AG20443 (cell line): Measurements from ENCODE around the gene MACROD2.
"Not testable (repeated sequence)": the region's sequence is repeated elsewhere in the genome, so short reads cannot be mapped to it uniquely, and the experiment has no call there.

Experiments
- DNase-seq: peaks from one replicate; pipeline ENCODE4 v3.0.0; 2012; ENCODE audit warnings: low spot score, mixed read lengths

MACROD2 gene

DNA sequence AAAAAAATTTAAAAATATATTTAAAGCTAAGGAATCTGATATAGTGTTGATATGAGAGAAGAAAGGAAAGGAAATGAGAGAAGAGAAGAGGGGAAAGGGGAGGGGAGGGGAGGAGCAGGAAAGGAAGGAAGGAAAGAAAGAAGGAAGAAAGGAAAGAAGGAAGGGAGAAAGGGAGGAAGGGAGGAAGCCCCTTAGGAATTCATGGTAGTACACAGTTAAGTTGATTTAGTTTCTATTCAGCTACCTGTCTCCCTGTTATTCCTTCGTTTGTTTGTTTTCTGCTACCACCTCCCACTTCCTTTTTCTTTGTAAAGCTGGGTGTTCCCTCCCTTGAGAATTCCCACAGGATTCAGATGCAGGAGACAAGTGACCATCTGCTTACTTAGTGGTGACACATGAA, 1367.5 kb downstream of the MACROD2 start:
- no peak for DNase-seq

DNA sequence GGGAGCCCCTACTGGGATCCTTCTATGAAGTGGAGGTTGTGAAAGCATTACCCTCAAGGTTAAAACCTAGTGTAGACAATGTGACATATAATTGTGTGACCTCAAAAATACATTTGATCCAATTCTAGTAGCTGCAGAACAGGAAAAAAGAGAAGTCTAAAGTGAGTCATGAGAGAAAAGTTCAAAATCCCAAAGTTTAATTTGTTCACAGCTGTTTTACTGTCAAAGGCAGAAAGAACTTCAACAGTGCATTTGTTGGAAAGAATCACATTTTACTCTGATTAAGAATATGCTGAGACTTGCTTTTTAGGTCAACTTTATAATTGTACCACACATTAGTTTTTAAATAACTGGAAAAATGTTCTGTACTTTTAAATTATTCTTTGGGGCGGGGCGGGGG, 1369.5 kb downstream of the MACROD2 start:
- DNase-seq, result no peak

DNA sequence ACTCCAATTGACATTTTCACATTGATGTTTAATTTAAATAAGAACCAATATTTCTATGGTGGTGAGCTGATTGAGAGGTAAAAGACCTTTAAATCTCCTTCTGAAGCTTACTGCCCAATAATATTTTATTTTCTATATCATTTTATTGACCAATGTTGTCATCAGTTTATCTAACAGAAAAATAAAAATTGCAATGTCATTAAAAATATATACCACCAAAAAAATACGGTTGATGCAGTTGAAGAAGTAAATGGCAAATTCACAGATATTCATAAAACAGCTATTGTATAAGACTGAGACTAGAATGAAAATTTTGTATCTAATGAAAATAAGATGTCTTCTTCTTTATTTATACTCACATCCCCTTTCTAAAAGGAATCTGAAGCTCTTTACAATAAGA, 1375.1 kb downstream of the MACROD2 start:
- no peak for DNase-seq

DNA sequence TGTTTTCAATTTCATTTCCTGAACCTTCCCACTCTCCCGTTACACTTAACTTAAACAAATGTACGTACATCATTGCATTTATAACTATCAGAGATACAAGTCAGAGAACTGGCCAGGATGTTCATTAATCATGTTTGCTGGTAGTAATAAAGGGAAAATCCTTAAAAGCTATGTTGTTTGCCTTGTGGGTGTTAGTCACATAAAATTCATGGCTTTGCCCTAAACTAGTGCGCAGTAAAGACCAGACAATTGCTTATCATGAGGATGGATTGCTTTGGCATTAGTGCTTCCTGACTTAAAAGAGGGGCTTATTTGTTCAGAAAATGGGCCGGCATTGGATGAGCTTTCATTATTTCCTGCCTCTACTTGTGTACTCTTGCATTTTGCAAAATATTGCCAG, 1379.4 kb downstream of the MACROD2 start:
- no peak for DNase-seq

DNA sequence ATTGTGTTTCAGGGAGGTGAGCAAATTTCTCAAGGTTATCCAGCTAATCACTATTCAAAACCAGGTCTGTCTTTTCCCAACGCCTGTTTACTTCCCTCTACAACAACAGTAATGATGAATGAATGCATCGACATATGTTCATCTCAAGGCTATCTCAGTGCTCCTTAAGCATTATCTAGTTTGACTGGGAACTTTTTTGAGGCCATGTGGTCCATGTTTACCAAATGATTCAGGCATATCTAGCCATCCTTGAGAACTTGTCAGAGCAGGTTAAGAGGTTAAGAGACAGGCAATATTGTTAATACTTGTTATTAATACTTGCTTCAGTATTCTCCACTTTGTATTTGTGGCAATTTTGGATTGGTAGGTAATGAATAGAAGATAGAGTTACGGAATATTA, 1380.5 kb downstream of the MACROD2 start:
- DNase-seq, result no peak

DNA sequence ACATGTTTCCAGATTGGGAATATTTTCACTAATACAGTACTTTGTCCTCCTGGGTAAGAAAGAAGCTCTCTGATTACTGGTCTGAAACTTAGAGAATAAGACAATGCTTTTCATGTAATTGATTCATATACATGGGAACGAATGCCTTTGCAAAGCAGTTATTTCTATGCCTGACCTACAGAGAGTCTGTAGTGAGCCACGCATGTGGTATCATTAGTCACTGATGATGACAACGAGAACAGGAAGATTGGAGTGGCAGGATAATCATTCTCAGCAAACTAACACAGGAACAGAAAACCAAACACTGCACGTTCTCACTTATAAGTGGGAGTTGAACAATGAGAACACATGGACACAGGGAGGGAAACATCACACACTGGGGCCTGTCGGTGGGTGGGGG, 1382.3 kb downstream of the MACROD2 start:
- DNase-seq, result not testable (repeated sequence)

DNA sequence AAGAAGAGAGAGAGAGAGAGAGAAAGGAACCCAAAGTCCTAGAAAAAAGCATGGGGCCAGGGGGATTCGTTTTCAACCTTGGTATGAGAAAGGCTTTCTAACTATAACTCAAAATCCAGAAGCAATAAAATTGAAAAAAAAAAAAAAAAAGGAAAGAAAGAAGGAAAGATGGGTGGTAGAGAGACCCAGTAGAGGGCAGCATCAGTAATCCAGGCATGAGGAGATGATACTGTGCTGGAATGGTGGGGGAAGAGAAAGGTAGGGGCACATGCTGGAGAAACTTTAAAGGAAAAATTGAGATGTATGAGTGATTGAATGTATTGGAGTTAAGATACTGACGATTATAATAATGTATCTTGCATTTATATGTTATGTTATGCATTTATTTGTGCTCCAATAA, 1382.8 kb downstream of the MACROD2 start:
- DNase-seq, result no peak

DNA sequence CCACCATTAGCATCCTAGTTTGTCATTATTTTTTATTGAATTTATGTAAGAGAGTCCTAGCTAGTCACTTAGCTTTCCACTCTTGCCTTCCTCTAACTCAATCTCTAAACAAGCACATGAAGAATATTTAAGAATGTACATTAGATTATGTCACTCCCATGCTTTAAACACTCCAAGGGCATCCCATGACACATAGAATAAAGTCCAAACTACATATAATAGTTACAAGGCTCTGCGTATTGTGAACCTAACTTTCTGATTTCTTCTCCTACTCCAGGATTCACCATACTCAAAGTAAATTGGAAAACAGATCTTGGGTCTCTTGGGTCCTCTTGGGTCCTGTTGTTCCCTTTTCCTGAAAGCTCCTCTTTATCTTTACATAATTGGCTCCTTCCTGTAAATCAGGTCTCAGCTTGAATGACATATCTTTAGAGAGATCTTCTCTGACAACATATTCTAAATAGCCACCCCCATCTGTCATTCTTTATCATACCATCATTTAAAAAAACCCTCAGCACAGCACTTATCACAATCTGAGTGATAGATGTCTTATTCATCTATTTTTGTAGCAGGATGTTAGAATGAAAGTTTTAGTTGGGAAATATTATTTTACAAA, 1384.5 kb downstream of the MACROD2 start:
- no peak for DNase-seq

DNA sequence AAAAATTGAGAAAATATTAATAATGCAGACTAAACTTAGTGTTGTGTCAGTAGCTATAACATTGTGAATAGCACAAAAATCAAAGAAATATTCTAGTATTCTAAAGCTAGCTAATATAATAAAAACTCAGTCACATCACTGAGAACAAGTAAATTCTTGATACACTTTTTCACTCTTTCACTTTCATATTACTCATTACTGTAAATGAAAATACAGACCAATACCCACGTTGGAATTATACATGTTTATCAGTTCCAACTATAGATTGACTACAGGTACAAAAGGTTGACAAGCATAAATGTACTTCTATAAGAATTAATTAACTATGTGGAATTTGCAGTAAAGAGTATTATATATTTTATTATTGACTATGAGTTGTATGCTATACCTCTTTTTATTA, 1385.5 kb downstream of the MACROD2 start:
- DNase-seq, result no peak

DNA sequence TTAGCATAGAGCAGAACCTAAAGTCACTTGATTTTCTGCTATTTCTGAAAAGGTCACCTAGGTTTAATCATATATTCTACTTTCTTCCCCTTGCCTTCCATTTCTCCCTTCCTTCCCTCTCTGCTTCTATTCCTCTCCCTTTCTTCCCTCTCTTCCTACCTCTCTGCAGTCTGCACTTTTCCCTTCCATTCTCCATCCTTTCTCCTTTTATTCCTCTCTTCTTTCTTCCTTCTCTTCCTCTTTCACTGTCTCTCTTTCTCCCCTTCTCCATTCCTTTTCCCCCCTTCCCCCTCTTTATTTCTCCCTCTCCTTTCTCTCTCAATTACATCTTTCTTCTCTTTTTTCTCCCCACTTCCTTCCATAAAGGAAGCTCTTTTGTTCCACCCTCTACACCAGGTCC, 1391.9 kb downstream of the MACROD2 start:
- no peak for DNase-seq

DNA sequence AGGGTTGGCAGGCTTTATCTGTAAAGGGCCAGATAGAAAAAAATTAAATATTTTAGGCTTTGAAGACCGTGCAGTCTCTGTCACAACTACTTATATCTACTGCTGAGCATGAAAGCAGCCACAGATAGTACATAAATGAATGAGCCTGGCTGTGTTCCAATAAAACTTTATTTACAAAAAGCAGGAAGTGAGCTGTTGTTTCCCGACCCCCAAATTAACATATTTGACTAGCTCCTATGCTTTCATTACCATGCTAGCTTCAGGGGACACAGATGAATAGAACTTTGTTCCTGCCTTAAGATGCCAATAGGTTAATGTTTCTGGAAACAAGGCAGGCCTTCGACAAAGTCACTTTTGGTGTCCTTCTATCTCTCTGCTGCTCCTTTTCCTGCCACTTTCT, 1400.1 kb downstream of the MACROD2 start:
- no peak for DNase-seq

DNA sequence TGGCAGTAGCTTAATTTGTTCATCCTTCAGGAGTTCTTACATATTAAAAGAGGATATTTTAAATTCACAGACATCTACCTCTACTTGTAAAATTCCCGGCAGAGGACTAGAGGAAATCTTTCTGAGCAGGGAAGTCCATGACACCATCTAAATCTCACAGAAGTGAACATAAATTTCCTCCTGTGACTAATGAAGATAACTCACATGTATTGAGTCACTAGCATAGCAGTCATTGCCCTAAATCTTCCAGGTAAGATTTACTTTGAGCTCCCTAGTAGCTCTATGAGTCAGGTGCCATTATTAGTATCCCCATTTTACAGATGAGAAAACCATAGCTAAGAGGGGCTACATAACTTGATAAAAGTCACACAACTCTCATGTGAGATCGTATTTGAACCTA, 1400.7 kb downstream of the MACROD2 start:
- DNase-seq, result no peak

DNA sequence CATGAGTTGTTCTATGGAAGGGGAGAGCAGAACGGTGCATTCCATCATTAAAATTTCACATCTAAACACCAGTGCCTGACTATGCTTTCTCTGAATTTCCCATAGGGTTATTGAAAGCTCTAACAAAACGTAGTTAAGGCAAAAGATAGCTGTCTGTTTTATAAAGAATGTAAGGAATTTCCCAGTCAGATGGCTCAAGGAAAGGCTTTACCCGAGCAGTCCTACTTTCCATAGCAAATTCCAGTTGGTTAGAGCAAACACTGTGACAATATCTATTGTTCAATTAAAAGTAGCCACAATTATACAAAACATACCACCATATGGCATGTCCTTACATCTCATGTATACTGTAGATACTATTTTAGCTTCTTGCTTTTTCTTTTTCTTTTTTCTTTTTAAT, 1401.6 kb downstream of the MACROD2 start:
- no peak for DNase-seq

DNA sequence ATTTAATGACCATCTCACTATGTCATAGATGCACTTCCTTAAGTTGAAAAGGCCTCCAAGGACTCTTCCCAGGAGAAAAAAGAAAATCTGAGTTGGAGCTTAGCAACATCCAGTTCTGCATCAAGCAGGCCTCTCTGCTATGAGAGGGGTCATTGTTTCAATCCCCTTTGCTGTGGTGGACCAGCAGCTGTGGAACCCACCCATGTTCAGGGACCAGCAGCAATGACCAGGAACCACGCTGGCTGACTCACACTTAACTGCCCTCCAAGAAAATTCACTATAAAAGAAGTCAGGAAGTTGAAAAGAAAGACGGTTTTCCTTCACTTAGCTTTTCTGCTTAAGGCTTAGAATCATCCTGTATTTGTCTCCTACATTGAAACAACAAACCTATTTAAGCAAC, 1404.5 kb downstream of the MACROD2 start:
- no peak for DNase-seq

DNA sequence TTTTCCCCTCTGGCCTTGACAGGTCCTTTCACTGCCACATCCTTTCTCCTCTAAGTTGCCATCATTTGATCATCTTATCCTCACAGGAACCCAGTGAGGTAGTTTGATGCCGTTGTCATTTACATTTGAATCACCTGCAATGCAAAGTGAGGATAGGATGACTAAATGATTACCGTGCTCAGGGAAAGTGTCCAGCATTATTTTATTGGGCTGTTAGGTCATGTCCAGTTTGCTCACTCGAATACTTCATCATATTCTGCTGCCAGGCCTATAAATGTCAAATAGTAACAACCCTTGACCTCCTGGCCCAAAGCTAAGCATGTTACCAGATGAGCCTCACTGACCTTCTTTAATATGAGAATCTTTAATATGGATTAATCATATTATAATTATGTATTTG, 1410.8 kb downstream of the MACROD2 start:
- DNase-seq, result no peak

DNA sequence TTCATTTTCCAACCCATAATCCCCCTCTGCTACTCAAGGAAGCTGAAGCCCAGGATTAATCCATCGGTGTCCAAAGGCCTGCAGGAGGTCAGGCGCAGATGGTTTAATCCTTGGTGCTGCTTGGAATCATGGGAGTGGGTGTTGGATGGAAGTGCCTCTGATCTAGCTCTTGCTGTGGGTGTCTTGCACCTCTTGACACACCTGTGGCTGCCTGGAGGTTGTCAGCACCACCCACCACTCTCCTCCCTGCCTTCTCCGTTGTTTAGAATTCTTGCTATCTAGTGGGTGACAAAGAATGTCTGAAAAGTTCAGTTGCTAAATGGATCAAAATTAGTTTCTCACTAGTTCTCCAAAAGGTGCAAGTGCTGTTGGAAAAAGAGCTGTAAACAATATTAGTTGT, 1416.5 kb downstream of the MACROD2 start:
- DNase-seq, result no peak

DNA sequence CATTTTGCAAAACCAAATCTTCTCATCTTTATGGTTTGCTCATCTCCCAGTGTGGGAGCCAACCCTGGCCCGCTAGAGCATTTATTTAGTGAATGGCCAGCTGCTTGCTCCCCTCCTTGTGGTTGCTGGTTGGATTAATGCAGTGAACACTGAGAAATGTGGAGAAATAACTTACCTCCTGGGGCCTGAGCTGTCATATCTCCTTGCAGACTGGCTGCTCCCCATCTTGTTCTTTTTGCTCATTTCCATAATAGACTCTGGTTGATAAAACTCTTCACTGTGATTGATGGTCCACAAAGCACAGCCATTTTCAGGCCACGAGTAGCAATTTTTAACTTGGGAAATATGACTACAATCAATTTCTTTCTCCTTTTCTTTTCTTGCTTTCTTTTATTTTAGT, 1420.6 kb downstream of the MACROD2 start:
- no peak for DNase-seq

DNA sequence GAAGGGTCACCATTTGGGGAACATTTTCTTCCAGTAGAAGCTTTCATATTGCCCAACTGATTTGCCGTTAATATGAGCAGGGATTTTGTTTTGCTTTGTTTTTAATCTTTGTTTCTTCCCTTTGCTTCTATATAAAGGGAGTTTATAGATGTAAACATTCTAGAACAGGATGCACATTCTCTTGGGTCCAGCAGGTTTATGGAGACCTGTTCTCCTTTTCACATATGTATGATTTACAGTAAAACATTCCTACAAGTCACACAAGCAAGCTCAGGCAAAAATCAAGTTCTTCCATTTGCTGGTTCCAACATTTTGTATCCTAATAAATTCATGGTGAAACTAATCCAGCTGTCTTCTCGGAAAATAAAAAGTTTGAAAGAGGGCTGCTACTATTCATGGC, 1424.5 kb downstream of the MACROD2 start:
- DNase-seq, result no peak

DNA sequence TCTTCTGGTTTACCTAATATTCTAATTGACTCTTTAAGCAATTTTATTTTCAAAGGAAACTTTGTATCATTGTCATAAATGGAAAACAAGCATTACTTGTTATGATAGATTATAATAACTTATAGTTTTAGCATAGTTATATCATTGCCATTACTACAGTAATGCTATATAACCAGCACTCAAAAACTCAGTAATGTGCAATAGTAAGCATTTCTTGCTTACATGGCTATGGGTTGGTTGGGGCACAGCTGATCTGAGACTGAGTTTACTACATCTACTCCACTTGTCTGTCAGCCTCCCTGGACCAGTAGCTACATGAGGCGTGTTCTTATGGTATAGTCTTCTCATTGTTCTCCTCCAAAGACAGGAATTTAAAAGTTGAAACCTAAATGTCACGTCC, 1427.7 kb downstream of the MACROD2 start:
- no peak for DNase-seq

DNA sequence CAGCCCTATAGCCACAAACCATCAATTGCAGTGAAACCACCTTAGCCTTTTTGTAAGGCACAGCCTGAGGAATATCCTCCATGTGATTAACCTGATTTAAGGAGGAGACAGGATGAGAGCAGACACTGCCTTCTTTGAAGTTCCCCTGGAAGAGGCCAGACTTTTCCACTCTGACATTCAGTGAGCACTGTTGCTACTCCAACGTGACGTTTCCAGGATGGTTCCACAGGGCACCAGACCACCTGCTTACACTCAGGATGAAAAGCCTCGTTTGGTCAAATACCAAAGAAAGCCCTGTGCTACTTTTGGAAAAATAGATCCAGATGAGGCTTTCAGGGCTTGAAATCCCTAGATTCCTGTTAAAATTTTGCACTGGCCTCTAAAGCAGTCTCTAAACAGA, 1444.2 kb downstream of the MACROD2 start:
- no peak for DNase-seq

DNA sequence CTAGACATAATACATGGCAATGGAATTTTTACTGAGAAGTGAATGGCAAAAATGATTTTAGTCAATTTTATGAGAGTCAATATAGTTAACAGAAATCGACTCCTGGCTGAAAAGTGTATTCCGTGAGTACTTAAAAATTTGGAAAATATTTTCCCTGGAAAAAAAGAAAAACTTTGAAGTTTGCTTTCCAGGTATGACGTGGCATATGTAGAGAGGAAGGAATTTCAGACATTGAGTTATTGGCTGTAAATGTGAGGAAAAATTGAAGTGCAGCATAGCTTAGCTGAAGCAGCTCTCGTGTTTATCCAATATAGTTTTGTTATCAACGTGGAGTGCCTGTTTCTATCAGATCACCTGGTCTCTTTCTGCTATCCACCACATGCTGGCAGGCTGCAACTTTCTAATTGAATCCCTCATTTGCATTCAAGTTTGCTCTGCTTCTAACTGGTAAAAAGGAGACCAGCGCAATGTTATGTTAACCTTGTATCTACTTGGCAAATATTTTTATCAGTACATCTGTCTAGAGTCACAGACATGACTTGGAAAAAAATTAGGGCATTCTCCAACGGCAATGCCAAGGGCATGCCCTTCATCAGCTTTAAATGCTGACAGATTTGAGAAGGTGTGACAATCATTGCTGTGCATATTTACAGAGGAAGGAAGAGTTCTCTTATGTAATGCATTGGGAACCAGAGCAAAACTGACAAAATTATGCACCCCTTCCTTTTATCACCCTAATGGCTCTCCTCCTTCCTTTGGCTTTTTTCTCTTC, 1444.9 kb downstream of the MACROD2 start:
- DNase-seq, result no peak

DNA sequence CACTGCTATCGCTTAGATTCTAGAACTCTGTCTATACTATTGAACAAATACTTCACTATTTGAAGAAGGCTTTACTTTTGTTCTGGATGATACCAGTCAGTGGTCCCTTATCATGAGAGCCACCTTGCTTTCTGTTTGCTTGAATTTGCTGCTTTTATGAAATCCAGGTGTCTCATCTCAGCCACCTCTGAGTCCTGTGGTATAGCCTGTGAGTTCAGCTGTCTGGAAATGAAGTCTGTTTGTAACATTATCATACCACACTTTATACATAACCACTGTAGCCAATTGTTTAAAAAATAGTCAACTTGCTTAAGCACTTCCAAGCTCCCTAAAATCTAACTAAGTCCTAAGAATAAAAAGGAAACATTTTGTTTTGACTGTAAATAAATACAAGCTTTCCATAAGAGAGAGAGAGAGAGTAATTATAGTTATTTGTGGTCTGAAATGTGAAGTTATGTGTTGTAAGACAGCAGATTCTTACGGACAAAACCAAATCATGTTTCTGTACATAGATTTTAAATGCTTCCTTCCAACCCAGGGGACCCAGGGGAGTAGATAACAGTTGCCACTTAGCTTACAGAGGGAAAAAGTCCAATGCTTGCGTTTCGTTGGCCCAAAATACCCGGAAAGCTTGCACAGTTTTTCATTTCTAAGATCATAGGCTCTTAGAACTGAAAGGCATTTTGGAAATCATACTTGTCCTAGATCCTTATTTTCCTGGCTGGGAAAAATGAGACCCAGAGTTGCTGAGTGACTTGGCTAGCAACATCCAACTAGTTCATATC, 1449.9 kb downstream of the MACROD2 start:
- DNase-seq, result no peak

DNA sequence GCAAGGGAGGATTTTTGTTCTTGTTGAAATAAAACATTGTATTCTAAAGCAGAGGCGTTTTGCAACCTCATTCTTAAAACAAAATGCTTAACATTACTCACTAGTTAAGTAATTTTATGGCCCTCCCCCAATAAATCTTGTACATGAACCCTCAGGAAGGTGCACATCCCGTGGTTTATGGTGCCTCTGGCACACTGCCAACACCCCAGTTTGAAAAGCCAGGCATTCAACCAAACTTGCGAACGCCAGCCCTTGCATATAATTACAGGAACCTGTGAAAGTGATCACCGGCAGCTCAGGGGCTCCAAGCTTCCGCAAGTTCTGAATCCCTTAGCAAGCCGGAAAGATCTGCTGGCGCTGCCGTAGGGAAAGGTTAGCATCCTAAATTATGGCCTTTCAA, 1451.1 kb downstream of the MACROD2 start:
- no peak for DNase-seq
